SJSA1 (cell line): ENCODE results near the gene CLTRN. TPM values are rescaled to one million over a fixed set of nuclear protein-coding genes. Genes with fewer than 3 reads are reported as not detected.
A peak's percentile ranks its signal among the peaks of the same experiment; 100 is the strongest.
"Not testable (repeated sequence)": the region's sequence is repeated elsewhere in the genome, so short reads cannot be mapped to it uniquely, and the experiment has no call there.

ENCODE experiments used
- DNase-seq, 2 experiments: peaks; one replicate each; pipeline ENCODE4 v3.0.0-alpha.2; 2015 to 2020; ENCODE audit warnings: low spot score in 2 of 2, low read depth in 1 of 2
- H3K27ac ChIP-seq: fragments of 250-450 bp; sonication (Bioruptor Pico); 2 replicates; pipeline ENCODE4 v1.5.1; 2020; ENCODE audit warnings: mild to moderate bottlenecking, moderate library complexity
- H3K27me3 ChIP-seq: fragments of 250-450 bp; sonication (Bioruptor Pico); replicated peaks from 2 replicates; pipeline ENCODE4 v1.5.1; 2020; ENCODE audit warnings: mild to moderate bottlenecking, moderate library complexity
- H3K36me3 ChIP-seq: fragments of 250-450 bp; sonication (Bioruptor Pico); 2 replicates; pipeline ENCODE4 v1.5.1; 2020; ENCODE audit warnings: mild to moderate bottlenecking
- H3K4me1 ChIP-seq: fragments of 250-450 bp; sonication (Bioruptor Pico); replicated peaks from 2 replicates; pipeline ENCODE4 v1.6.1; 2021; ENCODE audit warnings: mild to moderate bottlenecking
- H3K4me3 ChIP-seq: fragments of 250-450 bp; sonication (Bioruptor Pico); 2 replicates; pipeline ENCODE4 v1.5.1; 2020; ENCODE audit warnings: mild to moderate bottlenecking
- H3K9me3 ChIP-seq: fragments of 250-450 bp; sonication (Bioruptor Pico); replicated peaks from 2 replicates; pipeline ENCODE4 v1.5.1; 2020; ENCODE audit warnings: mild to moderate bottlenecking
- total RNA-seq: library from RNA; depleted of rRNA; stranded (reverse); fragments of >200 nt; shearing (Covaris generic); gene quantifications from 2 replicates; pipeline ENCODE4 v1.2.3, GENCODE V29; 2014

Gene CLTRN
- total RNA-seq, 1 experiment from 2014 or later = not detected

- Histone ChIP-seq H3K27ac (peak overlapping the region; percentile 99), H3K27me3 (no peaks in the 10 kb centered on the region), H3K36me3 (0 out of 2 replicates have a peak, but pooled peaks cover 3% of the 10 kb centered on the region), H3K4me3 (peak overlapping the region; percentile 79), H3K9me3 (no peaks in the 10 kb centered on the region), H3K4me1 (no peaks in the 10 kb centered on the region; the same call in 1 of the 2 replicates)
- DNase-seq = peak; percentile 66 to 91
Measured at GRCh38 chrX:15675490-15675921, 10.9 kb upstream of the CLTRN start.

DNA sequence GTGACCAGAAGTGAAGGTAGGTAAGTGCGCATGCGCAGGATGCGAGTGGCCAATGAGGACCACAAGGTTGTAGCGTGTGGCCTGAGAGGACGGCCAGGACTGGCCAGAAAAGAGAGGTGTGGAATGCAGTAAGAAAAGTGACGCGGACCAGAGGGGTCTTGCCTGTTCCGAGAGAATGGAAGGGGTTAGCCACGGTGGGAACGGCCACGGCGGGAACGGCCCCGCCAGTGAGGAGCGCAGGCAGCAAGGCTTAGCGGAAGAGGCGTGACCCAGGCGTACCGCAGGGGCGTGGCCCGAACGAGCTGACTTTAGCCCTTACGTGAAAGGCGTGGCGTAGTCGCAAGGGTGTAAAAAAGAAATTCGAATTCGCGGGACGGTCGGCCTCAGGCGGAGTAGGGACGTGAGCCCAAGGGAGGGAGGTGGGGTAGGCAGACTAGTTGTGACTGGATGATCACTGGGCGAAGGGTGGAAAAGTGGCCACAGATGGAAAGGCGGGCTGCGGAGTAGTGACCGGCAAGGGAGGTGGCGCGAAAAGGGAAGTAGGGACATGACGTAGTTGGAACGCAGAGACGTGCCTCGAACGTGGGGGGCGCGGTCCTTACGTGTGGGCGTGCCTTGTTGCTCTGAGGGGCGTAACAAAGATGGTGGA is 10.4 kb upstream of the CLTRN start:
- no peaks in the 10 kb centered on the region; the same call in 1 of the 2 replicates for H3K4me1 ChIP-seq
- H3K4me3 ChIP-seq = peak overlapping the region; percentile 79
- H3K9me3 ChIP-seq = no peaks in the 10 kb centered on the region
- peak overlapping the region; percentile 99 for H3K27ac ChIP-seq
- DNase-seq = peak; percentile 89 to 97
- H3K27me3 ChIP-seq = no peaks in the 10 kb centered on the region
- 0 out of 2 replicates have a peak, but pooled peaks cover 3% of the 10 kb centered on the region for H3K36me3 ChIP-seq

DNA sequence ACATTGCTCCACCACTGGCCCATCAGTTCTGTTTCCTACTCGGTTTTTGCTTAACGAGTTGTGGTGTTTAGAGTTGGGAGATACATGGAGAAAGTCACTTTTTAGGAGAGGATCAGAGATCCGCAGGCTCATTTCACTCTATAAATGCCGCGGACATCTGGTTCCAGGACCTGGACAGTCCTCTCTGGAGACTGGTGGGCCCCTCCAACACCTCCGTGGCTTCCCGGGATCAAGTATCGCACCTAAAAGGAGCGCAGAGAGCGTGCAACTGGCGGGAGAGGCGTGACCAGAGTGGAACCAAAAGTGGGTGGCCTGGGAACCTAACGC is 9.9 kb upstream of the CLTRN start:
- Histone ChIP-seq H3K4me3 (peak overlapping the region; percentile 79), H3K27me3 (no peaks in the 10 kb centered on the region), H3K27ac (peak overlapping the region; percentile 99), H3K9me3 (no peaks in the 10 kb centered on the region), H3K36me3 (0 out of 2 replicates have a peak, but pooled peaks cover 3% of the 10 kb centered on the region), H3K4me1 (no peaks in the 10 kb centered on the region; the same call in 1 of the 2 replicates)
- DNase-seq = no peak

GRCh38 chrX:15673970-15674369 is 9.4 kb upstream of the CLTRN start:
- H3K4me3 ChIP-seq = peak overlapping the region; percentile 79
- H3K4me1 ChIP-seq = no peaks in the 10 kb centered on the region; the same call in 1 of the 2 replicates
- no peaks in the 10 kb centered on the region for H3K36me3 ChIP-seq
- H3K27ac ChIP-seq = peak overlapping the region; percentile 99; the same call in 1 of the 2 replicates
- no peak for DNase-seq
- H3K27me3 ChIP-seq = no peaks in the 10 kb centered on the region
- H3K9me3 ChIP-seq = no peaks in the 10 kb centered on the region

GRCh38 chrX:15672881-15673280 is 8.3 kb upstream of the CLTRN start:
- Histone ChIP-seq H3K27me3 (no peaks in the 10 kb centered on the region), H3K36me3 (no peaks in the 10 kb centered on the region), H3K4me1 (no peaks in the 10 kb centered on the region; the same call in 1 of the 2 replicates), H3K9me3 (no peaks in the 10 kb centered on the region), H3K27ac (no peak overlapping the region), H3K4me3 (no peak overlapping the region)
- no peak for DNase-seq

- H3K27ac ChIP-seq = no peak overlapping the region
- H3K9me3 ChIP-seq = no peaks in the 10 kb centered on the region
- no peak overlapping the region for H3K4me3 ChIP-seq
- H3K27me3 ChIP-seq = no peaks in the 10 kb centered on the region
- DNase-seq = no peak
- no peaks in the 10 kb centered on the region for H3K36me3 ChIP-seq
- no peaks in the 10 kb centered on the region for H3K4me1 ChIP-seq
Measured at GRCh38 chrX:15663439-15663838, 1.2 kb downstream of the CLTRN start.

DNA sequence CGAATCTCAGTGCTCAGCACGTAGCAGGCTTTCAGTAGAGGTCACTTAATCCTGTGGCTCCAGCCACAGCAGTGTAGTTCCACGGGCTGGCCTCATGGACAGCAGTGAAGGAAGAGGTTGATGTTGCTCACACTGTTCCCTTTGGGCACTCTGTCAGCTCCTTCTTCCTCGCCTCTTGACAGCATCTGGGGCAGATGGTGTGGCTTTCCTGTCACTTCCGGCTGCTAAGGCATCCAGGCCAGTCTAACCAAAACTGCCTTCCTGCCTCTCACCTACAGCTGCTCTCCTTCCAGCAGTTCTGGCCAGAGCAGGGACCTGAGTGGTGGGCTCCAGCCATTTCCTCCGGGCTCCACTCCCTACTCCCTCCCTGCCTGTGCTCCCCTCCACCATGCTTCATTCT is 9.8 kb downstream of the CLTRN start:
- H3K4me3 ChIP-seq, H3K27me3 ChIP-seq, H3K27ac ChIP-seq, H3K9me3 ChIP-seq, H3K36me3 ChIP-seq, DNase-seq, H3K4me1 ChIP-seq: not testable (repeated sequence)

GRCh38 chrX:15653961-15654360 is 10.6 kb downstream of the CLTRN start:
- Histone ChIP-seq H3K4me1 (no peaks in the 10 kb centered on the region), H3K27ac (no peak overlapping the region), H3K9me3 (no peaks in the 10 kb centered on the region), H3K27me3 (no peaks in the 10 kb centered on the region), H3K36me3 (no peaks in the 10 kb centered on the region), H3K4me3 (no peak overlapping the region)
- no peak for DNase-seq

DNA sequence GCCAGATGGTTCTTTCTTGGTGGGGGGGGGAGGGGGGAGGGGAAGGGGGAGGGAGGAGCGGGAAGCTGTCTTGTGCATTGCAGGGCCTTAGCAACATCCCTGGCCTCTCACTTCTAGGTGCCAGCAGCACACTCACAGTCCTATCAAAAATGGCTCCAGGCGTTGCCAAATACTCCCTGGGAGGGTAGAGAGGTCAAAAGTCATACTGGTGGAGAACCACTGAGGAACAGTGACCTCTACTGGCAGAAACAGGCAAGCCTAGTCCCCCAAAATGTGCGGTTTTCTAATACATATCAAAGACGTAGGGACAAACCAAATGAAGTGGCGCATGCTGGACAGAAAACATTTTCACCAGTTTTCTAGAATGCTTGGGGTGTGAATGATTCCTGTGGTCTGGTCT is 17.1 kb downstream of the CLTRN start:
- H3K27ac ChIP-seq, H3K4me1 ChIP-seq, H3K9me3 ChIP-seq, DNase-seq, H3K27me3 ChIP-seq, H3K4me3 ChIP-seq, H3K36me3 ChIP-seq: not testable (repeated sequence)

DNA sequence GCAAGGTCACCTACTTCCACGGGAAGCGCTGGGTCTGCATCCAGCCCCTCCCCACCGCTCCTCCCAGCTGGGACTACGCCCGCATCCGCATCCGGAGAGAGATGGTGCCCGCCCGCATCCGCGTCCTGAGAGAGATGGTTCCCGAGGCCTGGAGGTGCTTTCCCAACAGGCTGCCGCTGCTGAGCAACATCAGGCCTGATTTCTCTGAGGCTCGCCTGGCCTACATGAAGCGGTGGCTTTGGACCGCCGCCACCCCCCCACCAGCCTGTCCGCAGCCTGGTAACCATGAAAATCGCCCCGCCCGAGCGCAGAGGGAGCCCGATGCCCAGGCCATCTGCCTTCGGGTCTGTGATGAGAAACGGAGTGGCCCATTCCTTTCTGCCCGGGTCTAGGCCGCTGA is 18.1 kb downstream of the CLTRN start:
- no peaks in the 10 kb centered on the region for H3K36me3 ChIP-seq
- no peak for DNase-seq
- no peak overlapping the region for H3K4me3 ChIP-seq
- no peaks in the 10 kb centered on the region for H3K27me3 ChIP-seq
- no peaks in the 10 kb centered on the region for H3K9me3 ChIP-seq
- no peak overlapping the region for H3K27ac ChIP-seq
- H3K4me1 ChIP-seq = no peaks in the 10 kb centered on the region

GRCh38 chrX:15646031-15646430 is 18.6 kb downstream of the CLTRN start:
- Histone ChIP-seq H3K36me3 (no peaks in the 10 kb centered on the region), H3K27ac (no peak overlapping the region), H3K9me3 (no peaks in the 10 kb centered on the region), H3K4me3 (no peak overlapping the region), H3K27me3 (no peaks in the 10 kb centered on the region), H3K4me1 (no peaks in the 10 kb centered on the region)
- no peak for DNase-seq

- Histone ChIP-seq H3K27ac (no peak overlapping the region), H3K4me1 (no peaks in the 10 kb centered on the region), H3K27me3 (no peaks in the 10 kb centered on the region), H3K9me3 (no peaks in the 10 kb centered on the region), H3K36me3 (no peaks in the 10 kb centered on the region), H3K4me3 (no peak overlapping the region)
- no peak for DNase-seq
Measured at GRCh38 chrX:15645266-15645665, 19.3 kb downstream of the CLTRN start.

- no peaks in the 10 kb centered on the region for H3K4me1 ChIP-seq
- no peak for DNase-seq
Measured at GRCh38 chrX:15644560-15644872, 20.1 kb downstream of the CLTRN start.

DNA sequence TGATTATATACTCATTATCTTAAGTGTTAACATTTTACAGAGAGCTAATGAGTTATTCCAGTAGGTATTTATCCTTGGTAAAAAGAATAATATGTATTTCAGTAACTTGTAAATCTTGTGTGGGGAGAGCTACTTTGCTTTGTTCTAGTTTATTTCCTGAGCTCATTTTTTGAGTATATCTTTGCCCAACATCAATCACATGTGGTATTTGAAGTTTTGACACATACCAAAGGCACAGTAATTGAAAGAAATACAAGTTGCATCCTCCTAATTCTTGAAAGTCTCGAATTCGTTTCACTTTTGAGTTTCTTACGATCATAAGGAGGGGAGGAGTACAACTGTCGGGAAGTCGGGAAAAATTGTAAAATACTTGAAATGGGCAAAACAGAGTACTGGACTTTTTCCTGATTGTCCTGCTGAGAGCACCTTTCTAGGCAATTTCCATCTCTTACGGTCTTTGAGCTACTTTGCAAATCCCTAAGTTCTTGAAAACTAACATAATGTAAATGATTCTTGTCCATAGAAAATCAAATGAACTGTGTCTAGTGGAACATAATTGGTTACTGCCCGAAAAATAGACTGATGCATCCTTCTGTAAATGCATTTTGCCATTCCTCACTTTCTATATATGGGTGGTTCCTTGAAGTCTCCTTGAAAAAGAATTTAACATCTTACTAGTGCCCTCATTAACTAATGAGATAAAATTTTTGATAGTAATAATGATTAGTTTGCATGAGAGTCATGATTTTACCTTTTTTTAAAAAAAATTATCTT is 20.6 kb downstream of the CLTRN start:
- Histone ChIP-seq H3K36me3 (no peaks in the 10 kb centered on the region), H3K4me1 (no peaks in the 10 kb centered on the region), H3K4me3 (no peak overlapping the region), H3K27me3 (no peaks in the 10 kb centered on the region), H3K27ac (no peak overlapping the region), H3K9me3 (no peaks in the 10 kb centered on the region)
- DNase-seq = no peak

More at GRCh38 chrX:15644560-15644872, 20.1 kb downstream of the CLTRN start:
- H3K27ac ChIP-seq = no peak overlapping the region
- no peaks in the 10 kb centered on the region for H3K9me3 ChIP-seq
- H3K27me3 ChIP-seq = no peaks in the 10 kb centered on the region
- no peaks in the 10 kb centered on the region for H3K36me3 ChIP-seq
- no peak overlapping the region for H3K4me3 ChIP-seq
